Fibroblast of lung (primary cell): ENCODE data around the gene ADCY2. TPM values are rescaled to one million over a fixed set of nuclear protein-coding genes. Genes with fewer than 3 reads are reported as not detected.

Experiments used
- DNase-seq, 2 donors: peaks; one replicate each; pipeline versions ENCODE4 v3.0.0 to v3.0.0-alpha.2; 2010; ENCODE audit warnings: low read depth in 2 of 2
- H2AFZ ChIP-seq: 2 replicates; pipeline ENCODE4 v1.5.1; 2012; ENCODE audit warnings: low read length, control low read depth, inconsistent platforms
- H3K27ac ChIP-seq: 2 replicates; pipeline ENCODE4 v1.5.1; 2011; ENCODE audit warnings: low read length, control low read depth; ENCODE audit not compliant: insufficient read depth
- H3K27me3 ChIP-seq: 2 replicates; pipeline ENCODE4 v1.5.1; 2011; ENCODE audit warnings: mild to moderate bottlenecking, low read length; ENCODE audit not compliant: control insufficient read depth, insufficient read depth
- H3K36me3 ChIP-seq: 2 replicates; pipeline ENCODE4 v1.5.1; 2011; ENCODE audit warnings: low read length; ENCODE audit not compliant: control insufficient read depth, insufficient read depth
- H3K4me1 ChIP-seq: 2 replicates; pipeline ENCODE4 v1.5.1; 2011; ENCODE audit warnings: low read length; ENCODE audit not compliant: control insufficient read depth, insufficient read depth; ENCODE audit errors: extremely low read depth
- H3K4me2 ChIP-seq: 2 replicates; pipeline ENCODE4 v1.5.1; 2011; ENCODE audit warnings: low read length, control low read depth; ENCODE audit not compliant: insufficient read depth; ENCODE audit errors: extremely low read depth
- H3K4me3 ChIP-seq, 4 experiments: fragments of 200-600 bp in 1 of 4; sonication (generic) in 1 of 4; replicated peaks in 1 of 4; 2 replicates each; pipeline ENCODE4 v1.5.1; 2011 to 2016; ENCODE audit warnings: low read length in 4 of 4, low read depth in 3 of 4, mild to moderate bottlenecking in 3 of 4, control low read depth in 2 of 4, inconsistent platforms in 1 of 4, mixed read lengths in 1 of 4; ENCODE audit not compliant: insufficient read depth in 1 of 4; ENCODE audit errors: control extremely low read depth in 1 of 4
- H3K79me2 ChIP-seq: 2 replicates; pipeline ENCODE4 v1.5.1; 2012; ENCODE audit warnings: mild to moderate bottlenecking, low read length, inconsistent platforms; ENCODE audit not compliant: control insufficient read depth, insufficient read depth
- H3K9ac ChIP-seq: 2 replicates; pipeline ENCODE4 v1.5.1; 2011; ENCODE audit warnings: mild to moderate bottlenecking, low read length, control low read depth; ENCODE audit not compliant: insufficient read depth
- H3K9me3 ChIP-seq: 2 replicates; pipeline ENCODE4 v1.5.1; 2012; ENCODE audit warnings: low read depth, low read length; ENCODE audit not compliant: control insufficient read depth, insufficient read depth
- H4K20me1 ChIP-seq: 2 replicates; pipeline ENCODE4 v1.5.1; 2011; ENCODE audit warnings: low read length; ENCODE audit not compliant: control insufficient read depth, insufficient read depth; ENCODE audit errors: extremely low read depth
- EZH2 ChIP-seq: IDR thresholded peaks from 2 replicates; pipeline ENCODE4 v1.5.1; 2012; ENCODE audit warnings: low read length, control low read depth, mild to moderate bottlenecking; ENCODE audit errors: missing control alignments
- polyA plus RNA-seq, 2 donors: library from polyadenylated mRNA; depleted of rRNA in 1 of 2; stranded (reverse) in 1 of 2; unstranded in 1 of 2; fragments of >200 nt; gene quantifications; 2 replicates each; pipeline ENCODE4 v1.2.1, GENCODE V29; 2011 to 2012; ENCODE audit warnings: missing spikeins in 1 of 2
- total RNA-seq: library from RNA; depleted of rRNA; stranded (reverse); fragments of >200 nt; gene quantifications from 2 replicates; pipeline ENCODE4 v1.2.1, GENCODE V29; 2014
- TF ChIP-seq, protein P1 (sequence below), 2 donors: IDR thresholded peaks in 1 of 2; conservative IDR thresholded peaks in 1 of 2; 1 replicate in 1 of 2; 2 replicates in 1 of 2; pipeline ENCODE4 v1.5.1; 2011 to 2012; ENCODE audit warnings: low read length in 2 of 2, control low read depth in 1 of 2, inconsistent platforms in 1 of 2, low read depth in 1 of 2, mild to moderate bottlenecking in 1 of 2

ADCY2 gene
- total and polyA plus RNA-seq, 2 donors (not counting 1 experiment from before 2014, with no cell fraction given): under 0.01 to 0.05 TPM

DNA sequence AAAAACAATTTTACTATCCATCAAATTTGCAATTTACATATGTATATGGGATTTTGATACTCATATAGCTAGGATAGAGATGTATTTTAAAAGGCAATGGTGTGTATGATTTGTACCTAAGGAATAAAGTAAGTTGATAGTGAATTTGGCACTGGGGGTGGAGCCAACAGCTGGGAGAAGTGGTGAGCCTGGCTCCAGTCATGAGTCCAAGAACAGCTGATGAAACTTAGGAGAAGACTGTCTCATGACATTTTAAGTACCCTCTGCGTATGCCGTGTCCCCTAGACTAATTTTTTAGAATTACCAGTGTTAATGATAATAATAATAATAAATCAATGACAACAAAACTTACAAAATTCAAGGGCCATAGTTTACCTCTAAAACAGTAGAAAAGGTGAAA is 181.4 kb downstream of the ADCY2 start:
- Histone ChIP-seq H3K27me3 (no peaks in the 10 kb centered on the region), H3K79me2 (no peaks in the 10 kb centered on the region), H3K9me3 (no peaks in the 10 kb centered on the region), H3K36me3 (no peaks in the 10 kb centered on the region), H2AFZ (no peak overlapping the region), H3K9ac (no peak overlapping the region), H3K4me1 (no peaks in the 10 kb centered on the region), H3K27ac (no peak overlapping the region), H3K4me2 (no peak overlapping the region), H4K20me1 (no peaks in the 10 kb centered on the region), H3K4me3 (no peak overlapping the region)
- TF ChIP-seq EZH2: no peak
- TF ChIP-seq, protein P1, sequence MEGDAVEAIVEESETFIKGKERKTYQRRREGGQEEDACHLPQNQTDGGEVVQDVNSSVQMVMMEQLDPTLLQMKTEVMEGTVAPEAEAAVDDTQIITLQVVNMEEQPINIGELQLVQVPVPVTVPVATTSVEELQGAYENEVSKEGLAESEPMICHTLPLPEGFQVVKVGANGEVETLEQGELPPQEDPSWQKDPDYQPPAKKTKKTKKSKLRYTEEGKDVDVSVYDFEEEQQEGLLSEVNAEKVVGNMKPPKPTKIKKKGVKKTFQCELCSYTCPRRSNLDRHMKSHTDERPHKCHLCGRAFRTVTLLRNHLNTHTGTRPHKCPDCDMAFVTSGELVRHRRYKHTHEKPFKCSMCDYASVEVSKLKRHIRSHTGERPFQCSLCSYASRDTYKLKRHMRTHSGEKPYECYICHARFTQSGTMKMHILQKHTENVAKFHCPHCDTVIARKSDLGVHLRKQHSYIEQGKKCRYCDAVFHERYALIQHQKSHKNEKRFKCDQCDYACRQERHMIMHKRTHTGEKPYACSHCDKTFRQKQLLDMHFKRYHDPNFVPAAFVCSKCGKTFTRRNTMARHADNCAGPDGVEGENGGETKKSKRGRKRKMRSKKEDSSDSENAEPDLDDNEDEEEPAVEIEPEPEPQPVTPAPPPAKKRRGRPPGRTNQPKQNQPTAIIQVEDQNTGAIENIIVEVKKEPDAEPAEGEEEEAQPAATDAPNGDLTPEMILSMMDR (conservative IDR thresholded peaks at IDR 0.05 in 1 of 2, IDR thresholded peaks at IDR 0.05 in 1 of 2; ENCODE audit: low read depth in 1 of 2, low read length in 2 of 2): no peak
- no peak for DNase-seq

- H3K79me2 ChIP-seq: no peaks in the 10 kb centered on the region
- no peaks in the 10 kb centered on the region for H4K20me1 ChIP-seq
- H3K27ac ChIP-seq: no peak overlapping the region
- H3K4me2 ChIP-seq: no peak overlapping the region
- H3K27me3 ChIP-seq: no peaks in the 10 kb centered on the region
- H3K4me3 ChIP-seq: no peak overlapping the region
- no peak for DNase-seq
- no peak overlapping the region for H3K9ac ChIP-seq
- H3K36me3 ChIP-seq: no peaks in the 10 kb centered on the region
- TF ChIP-seq EZH2: no peak
- TF ChIP-seq, protein P1 (conservative IDR thresholded peaks at IDR 0.05 in 1 of 2, IDR thresholded peaks at IDR 0.05 in 1 of 2; ENCODE audit: low read depth in 1 of 2, low read length in 2 of 2): no peak
- H2AFZ ChIP-seq: no peak overlapping the region
- no peaks in the 10 kb centered on the region for H3K4me1 ChIP-seq
- no peaks in the 10 kb centered on the region for H3K9me3 ChIP-seq
Observed at GRCh38 chr5:7578071-7578470, 182.1 kb downstream of the ADCY2 start.

DNA sequence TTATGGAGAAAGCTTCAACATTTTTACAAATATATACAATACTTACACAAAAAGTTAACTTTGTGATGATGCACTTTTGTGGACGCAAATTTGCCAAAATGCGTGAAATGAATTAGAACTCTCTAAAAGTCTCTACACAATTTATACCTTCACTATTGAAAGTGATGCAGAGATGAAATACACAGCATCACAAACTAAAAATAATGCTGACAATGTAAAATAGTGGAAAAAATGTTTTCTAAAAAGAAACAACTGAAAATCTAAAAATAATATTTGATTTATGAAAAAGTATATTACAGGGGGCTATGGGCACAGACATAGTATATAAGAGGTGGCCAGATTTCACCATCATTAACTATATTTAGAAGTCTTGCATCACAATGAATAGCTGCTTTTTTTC is 188.8 kb downstream of the ADCY2 start:
- no peak for TF ChIP-seq EZH2
- TF ChIP-seq, protein P1 (conservative IDR thresholded peaks at IDR 0.05 in 1 of 2, IDR thresholded peaks at IDR 0.05 in 1 of 2; ENCODE audit: low read depth in 1 of 2, low read length in 2 of 2): no peak
- Histone ChIP-seq H3K4me1 (no peaks in the 10 kb centered on the region), H3K9ac (no peak overlapping the region), H3K36me3 (no peaks in the 10 kb centered on the region), H3K27me3 (no peaks in the 10 kb centered on the region), H3K9me3 (no peaks in the 10 kb centered on the region), H2AFZ (no peak overlapping the region), H3K27ac (no peak overlapping the region), H3K79me2 (no peaks in the 10 kb centered on the region), H4K20me1 (no peaks in the 10 kb centered on the region), H3K4me2 (no peak overlapping the region), H3K4me3 (no peak overlapping the region)
- DNase-seq: no peak
